Loucy (cell line): Measurements from ENCODE around the gene NPHP4.

ENCODE experiments used
- H2AFZ ChIP-seq: fragments of 200-600 bp; sonication (generic); 2 replicates; pipeline ENCODE4 v1.6.0; 2016; ENCODE audit warnings: antibody characterized with exemption, mild to moderate bottlenecking, low read length, moderate library complexity
- H3F3A ChIP-seq: fragments of 200-600 bp; 2 replicates; pipeline ENCODE4 v1.6.0; 2016; ENCODE audit warnings: antibody characterized with exemption, low read depth, mild to moderate bottlenecking
- H3K27me3 ChIP-seq: fragments of 200-600 bp; sonication (generic); 2 replicates; pipeline ENCODE4 v1.6.1; 2014; ENCODE audit warnings: low read length, mild to moderate bottlenecking; ENCODE audit not compliant: insufficient read depth, poor library complexity, severe bottlenecking
- H3K36me3 ChIP-seq: fragments of 200-600 bp; sonication (generic); 2 replicates; pipeline ENCODE4 v1.6.1; 2016; ENCODE audit warnings: low read length; ENCODE audit not compliant: insufficient read depth
- H3K4me1 ChIP-seq: fragments of 200-600 bp; sonication (generic); 2 replicates; pipeline ENCODE4 v1.5.1; 2014; ENCODE audit warnings: low read length, mild to moderate bottlenecking; ENCODE audit not compliant: insufficient read depth, poor library complexity, severe bottlenecking
- H3K4me2 ChIP-seq: fragments of 200-600 bp; sonication (generic); 2 replicates; pipeline ENCODE4 v1.6.0; 2014; ENCODE audit warnings: antibody characterized with exemption, low read length, low read depth, mild to moderate bottlenecking; ENCODE audit not compliant: poor library complexity, severe bottlenecking
- H3K4me3 ChIP-seq: fragments of 200-600 bp; sonication (generic); 2 replicates; pipeline ENCODE4 v1.5.1; 2014; ENCODE audit warnings: low read length, mild to moderate bottlenecking, mixed read lengths; ENCODE audit not compliant: poor library complexity, severe bottlenecking
- H3K79me2 ChIP-seq: fragments of 200-600 bp; sonication (generic); 2 replicates; pipeline ENCODE4 v1.6.1; 2014; ENCODE audit warnings: low read length; ENCODE audit not compliant: insufficient read depth
- H3K9ac ChIP-seq: fragments of 200-600 bp; sonication (generic); 2 replicates; pipeline ENCODE4 v1.6.0; 2014; ENCODE audit warnings: mild to moderate bottlenecking, low read depth, low read length, moderate library complexity; ENCODE audit not compliant: poor library complexity, severe bottlenecking
- H3K9me2 ChIP-seq: fragments of 200-600 bp; sonication (generic); replicated peaks from 2 replicates; pipeline ENCODE4 v1.6.1; 2016; ENCODE audit warnings: low read depth, low read length, mixed read lengths
- H3K9me3 ChIP-seq: fragments of 200-600 bp; sonication (generic); 2 replicates; pipeline ENCODE4 v1.6.1; 2014; ENCODE audit warnings: mild to moderate bottlenecking, antibody characterized with exemption, low read length, low read depth; ENCODE audit not compliant: insufficient read depth
- H4K20me1 ChIP-seq: fragments of 200-600 bp; sonication (generic); 2 replicates; pipeline ENCODE4 v1.6.0; 2014; ENCODE audit warnings: antibody characterized with exemption, low read length, mild to moderate bottlenecking; ENCODE audit not compliant: insufficient read depth, poor library complexity, severe bottlenecking
- CTCF ChIP-seq: fragments of 200-600 bp; sonication (generic); conservative IDR thresholded peaks from 2 replicates; pipeline ENCODE4 v1.5.1; 2014; ENCODE audit warnings: mild to moderate bottlenecking, antibody characterized with exemption, low read length
- EZH2phosphoT487 ChIP-seq: fragments of 200-600 bp; IDR thresholded peaks from 2 replicates; pipeline ENCODE4 v1.6.1; 2018; ENCODE audit warnings: antibody characterized with exemption, mild to moderate bottlenecking, moderate library complexity, borderline replicate concordance

Gene NPHP4

GRCh38 chr1:5948681-5949005 is 43.6 kb downstream of the NPHP4 start:
- H3K4me3 ChIP-seq = no peak overlapping the region
- no peaks in the 10 kb centered on the region for H3K9me2 ChIP-seq
- no peaks in the 10 kb centered on the region for H3K27me3 ChIP-seq
- H2AFZ ChIP-seq = no peak overlapping the region
- H3K36me3 ChIP-seq = peaks cover 17% of the 10 kb centered on the region; the same call in 1 of the 2 replicates
- no peaks in the 10 kb centered on the region for H3F3A ChIP-seq
- H3K4me2 ChIP-seq = no peak overlapping the region
- H3K9me3 ChIP-seq = no peaks in the 10 kb centered on the region
- H3K4me1 ChIP-seq = no peaks in the 10 kb centered on the region
- H3K9ac ChIP-seq = no peak overlapping the region
- no peaks in the 10 kb centered on the region for H3K79me2 ChIP-seq
- TF ChIP-seq CTCF (no peak), EZH2phosphoT487 (no peak)
- no peaks in the 10 kb centered on the region for H4K20me1 ChIP-seq

- Histone ChIP-seq H3K27me3 (no peaks in the 10 kb centered on the region), H3K9ac (no peak overlapping the region), H2AFZ (no peak overlapping the region), H3K4me2 (no peak overlapping the region), H4K20me1 (no peaks in the 10 kb centered on the region), H3K36me3 (peaks cover 17% of the 10 kb centered on the region; the same call in 1 of the 2 replicates), H3K4me1 (no peaks in the 10 kb centered on the region), H3K9me3 (no peaks in the 10 kb centered on the region), H3K9me2 (no peaks in the 10 kb centered on the region), H3F3A (no peaks in the 10 kb centered on the region), H3K4me3 (no peak overlapping the region), H3K79me2 (no peaks in the 10 kb centered on the region)
- no peak for TF ChIP-seq CTCF
- TF ChIP-seq EZH2phosphoT487 = no peak
Observed at GRCh38 chr1:5947978-5948680, 44.1 kb downstream of the NPHP4 start.

GRCh38 chr1:5947071-5947821 is 45.0 kb downstream of the NPHP4 start:
- no peak overlapping the region for H3K4me3 ChIP-seq
- no peak overlapping the region for H3K9ac ChIP-seq
- no peaks in the 10 kb centered on the region for H3F3A ChIP-seq

More at GRCh38 chr1:5947071-5947821, 45.0 kb downstream of the NPHP4 start:
- no peaks in the 10 kb centered on the region for H4K20me1 ChIP-seq
- no peak overlapping the region for H3K4me2 ChIP-seq
- no peaks in the 10 kb centered on the region for H3K79me2 ChIP-seq
- TF ChIP-seq EZH2phosphoT487 (no peak), CTCF (no peak)
- no peaks in the 10 kb centered on the region for H3K27me3 ChIP-seq
- H2AFZ ChIP-seq = no peak overlapping the region
- H3K36me3 ChIP-seq = peaks cover 17% of the 10 kb centered on the region; the same call in 1 of the 2 replicates
- no peaks in the 10 kb centered on the region for H3K9me3 ChIP-seq
- H3K4me1 ChIP-seq = no peaks in the 10 kb centered on the region
- no peaks in the 10 kb centered on the region for H3K9me2 ChIP-seq
